Endodermal cell (in vitro differentiated cells): ENCODE data around the gene AMACR. TPM values are rescaled to one million over a fixed set of nuclear protein-coding genes. Genes with fewer than 3 reads are reported as not detected.

Experiments used
- DNase-seq: peaks from one replicate; pipeline ENCODE4 v3.0.0-alpha.2; 2017
- H3K27ac ChIP-seq: 2 replicates; pipeline ENCODE4 v1.5.1; 2013; ENCODE audit warnings: mild to moderate bottlenecking, low read depth, low read length, moderate library complexity
- H3K27me3 ChIP-seq: 2 replicates; pipeline ENCODE4 v1.6.1; 2013; ENCODE audit warnings: mild to moderate bottlenecking, low read length, moderate library complexity; ENCODE audit not compliant: insufficient read depth, control insufficient read depth, poor library complexity, severe bottlenecking
- H3K36me3 ChIP-seq: 2 replicates; pipeline ENCODE4 v1.7.0; 2013; ENCODE audit warnings: mild to moderate bottlenecking, low read length, moderate library complexity; ENCODE audit not compliant: control insufficient read depth, insufficient read depth
- H3K4me1 ChIP-seq: one replicate; pipeline ENCODE4 v1.7.0; 2013; ENCODE audit warnings: low read length; ENCODE audit not compliant: control insufficient read depth, insufficient read depth
- H3K4me3 ChIP-seq: 2 replicates; pipeline ENCODE4 v1.5.1; 2013; ENCODE audit warnings: mild to moderate bottlenecking, low read length, moderate library complexity
- H3K9ac ChIP-seq: 2 replicates; pipeline ENCODE4 v1.6.1; 2013; ENCODE audit warnings: mild to moderate bottlenecking, low read length, moderate library complexity; ENCODE audit not compliant: poor library complexity, severe bottlenecking; ENCODE audit errors: extremely low read depth
- H3K9me3 ChIP-seq: 2 replicates; pipeline ENCODE4 v1.6.1; 2013; ENCODE audit warnings: mild to moderate bottlenecking, low read length, moderate library complexity; ENCODE audit not compliant: control insufficient read depth
- H3K27ac Mint-ChIP-seq: 2 replicates; pipeline ENCODE4 v1.8.0; 2020; ENCODE audit warnings: mixed read lengths
- H3K27me3 Mint-ChIP-seq: 2 replicates; pipeline ENCODE4 v1.8.0; 2021; ENCODE audit warnings: mild to moderate bottlenecking, mixed read lengths; ENCODE audit not compliant: insufficient read depth
- H3K36me3 Mint-ChIP-seq: 2 replicates; pipeline ENCODE4 v1.8.0; 2020; ENCODE audit warnings: low read depth, mixed read lengths
- H3K4me1 Mint-ChIP-seq: 2 replicates; pipeline ENCODE4 v1.8.0; 2020; ENCODE audit warnings: mixed read lengths
- H3K4me3 Mint-ChIP-seq: 2 replicates; pipeline ENCODE4 v1.8.0; 2020; ENCODE audit warnings: mild to moderate bottlenecking, moderate library complexity, mixed read lengths
- H3K9me3 Mint-ChIP-seq: 2 replicates; pipeline ENCODE4 v1.8.0; 2020; ENCODE audit warnings: mild to moderate bottlenecking, mixed read lengths
- CTCF ChIP-seq: fragments of 200-600 bp; sonication (generic); conservative IDR thresholded peaks from 2 replicates; pipeline ENCODE4 v1.5.0; 2021; ENCODE audit warnings: antibody characterized with exemption, mild to moderate bottlenecking
- WGBS, 2 experiments: methylation state at CpG; one replicate each; pipeline versions ENCODE4 v1.1.5 to v1.1.7; 2013; ENCODE audit warnings: missing lambda C conversion rate in 2 of 2, mixed read lengths in 1 of 2; ENCODE audit not compliant: insufficient coverage in 1 of 2, insufficient read length in 1 of 2; 5-methylcytosine and 5-hydroxymethylcytosine counted together
- total RNA-seq, 2 donors: library from RNA; stranded (reverse); fragmentation: NEBNext Ultra II Directional in 1 of 2; extraction: Animal tissue kit (Norgen Biotek cat#: 25700) in 1 of 2; gene quantifications; 2 replicates in 1 of 2; 3 replicates in 1 of 2; pipeline ENCODE4 v1.2.1, GENCODE V29; 2021

AMACR gene
- total RNA-seq, 2 donors from 2014 or later, result 12.4 to 16.8 TPM

GRCh38 chr5:34038390-34038789 lies 30.5 kb upstream of the AMACR start:
- 40 to 78% methylated on average over 1 to 2 of the region's 2 CpGs for WGBS, 2 experiments
- no peak overlapping the region for H3K4me3 Mint-ChIP-seq
- H3K27me3 Mint-ChIP-seq, result no peaks in the 10 kb centered on the region
- Histone ChIP-seq H3K9me3 (no peaks in the 10 kb centered on the region), H3K27me3 (no peaks in the 10 kb centered on the region), H3K36me3 (no peaks in the 10 kb centered on the region), H3K4me1 (peaks cover 3% of the 10 kb centered on the region), H3K27ac (no peak overlapping the region), H3K9ac (no peak overlapping the region), H3K4me3 (no peak overlapping the region)
- H3K4me1 Mint-ChIP-seq, result peaks cover 1% of the 10 kb centered on the region
- no peak for TF ChIP-seq CTCF
- no peak for DNase-seq
- no peak overlapping the region for H3K27ac Mint-ChIP-seq
- H3K9me3 Mint-ChIP-seq, result no peaks in the 10 kb centered on the region
- peaks cover 7% of the 10 kb centered on the region for H3K36me3 Mint-ChIP-seq

GRCh38 chr5:34037726-34038125 lies 29.9 kb upstream of the AMACR start:
- Histone ChIP-seq H3K4me1 (peaks cover 3% of the 10 kb centered on the region), H3K9me3 (no peaks in the 10 kb centered on the region), H3K27me3 (no peaks in the 10 kb centered on the region), H3K4me3 (no peak overlapping the region), H3K36me3 (no peaks in the 10 kb centered on the region), H3K9ac (no peak overlapping the region), H3K27ac (no peak overlapping the region)
- TF ChIP-seq CTCF, result no peak
- H3K9me3 Mint-ChIP-seq, result no peaks in the 10 kb centered on the region
- DNase-seq, result no peak
- H3K36me3 Mint-ChIP-seq, result peaks cover 12% of the 10 kb centered on the region
- no peaks in the 10 kb centered on the region for H3K27me3 Mint-ChIP-seq
- WGBS, 2 experiments, result 94 to 97% methylated on average over 2 to 3 of the region's 3 CpGs
- H3K4me3 Mint-ChIP-seq, result no peak overlapping the region
- H3K27ac Mint-ChIP-seq, result no peak overlapping the region
- H3K4me1 Mint-ChIP-seq, result peaks cover 1% of the 10 kb centered on the region

GRCh38 chr5:34035756-34036155 lies 27.9 kb upstream of the AMACR start:
- H3K27me3 Mint-ChIP-seq, result no peaks in the 10 kb centered on the region
- peaks cover 12% of the 10 kb centered on the region for H3K36me3 Mint-ChIP-seq
- Histone ChIP-seq H3K9ac (no peak overlapping the region), H3K27me3 (no peaks in the 10 kb centered on the region), H3K4me3 (no peak overlapping the region), H3K36me3 (no peaks in the 10 kb centered on the region), H3K9me3 (no peaks in the 10 kb centered on the region), H3K27ac (no peak overlapping the region), H3K4me1 (peaks cover 3% of the 10 kb centered on the region)
- no peak for DNase-seq
- H3K27ac Mint-ChIP-seq, result no peak overlapping the region
- H3K9me3 Mint-ChIP-seq, result no peaks in the 10 kb centered on the region
- no peak overlapping the region for H3K4me3 Mint-ChIP-seq
- peaks cover 1% of the 10 kb centered on the region for H3K4me1 Mint-ChIP-seq
- TF ChIP-seq CTCF, result no peak
- WGBS, 2 experiments, result 95 to 100% methylated on average over 2 of the region's 2 CpGs
